Measurements from ENCODE around the gene MS4A18.
"Not testable (repeated sequence)": the region's sequence is repeated elsewhere in the genome, so short reads cannot be mapped to it uniquely, and the experiment has no call there.

The MS4A18 gene

DNA sequence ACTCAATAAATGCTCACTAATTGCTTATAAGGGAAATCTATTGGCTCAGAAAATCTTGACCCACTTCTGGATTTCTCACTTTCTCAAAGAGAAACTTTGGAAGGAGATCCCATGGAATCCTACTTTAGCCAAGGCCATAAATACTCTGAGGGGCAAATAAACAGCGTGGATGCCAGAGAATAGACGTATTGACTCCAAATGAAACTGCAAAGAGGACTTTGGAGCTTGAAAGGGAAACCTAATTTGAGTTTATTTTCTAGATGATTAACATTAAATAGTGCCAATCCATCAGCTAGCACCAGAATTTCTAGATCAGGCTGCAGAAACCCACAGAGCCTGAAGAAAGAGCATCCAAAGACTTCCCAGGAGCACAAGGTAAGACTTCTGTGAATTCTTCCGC lies at the start of gene MS4A18:
Gene MS4A18, plus strand, starts transcription at position 301 of the 400 bp plus-strand sequence.
- no peak for DNase-seq (ENCODE audit: low spot score)

DNA sequence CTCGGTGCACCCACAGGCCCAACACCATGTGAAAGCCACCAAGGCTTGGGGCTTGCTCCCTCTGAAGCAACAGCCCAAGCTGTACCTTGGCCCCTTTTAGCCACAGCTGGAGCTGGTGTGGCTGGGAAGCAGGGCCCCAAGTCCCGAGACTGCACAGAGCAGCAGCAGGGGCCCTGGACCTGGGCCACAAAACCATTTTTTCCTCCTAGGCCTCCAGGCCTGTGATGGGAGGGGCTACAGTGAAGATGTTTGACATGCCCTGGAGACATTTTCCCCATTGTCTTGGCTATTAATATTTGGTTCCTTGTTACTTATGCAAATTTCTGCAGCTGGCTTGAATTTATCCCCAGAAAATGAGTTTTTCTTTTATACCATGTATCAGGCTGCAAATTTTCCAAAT lies 46.3 kb upstream of the MS4A18 start:
- DNase-seq (ENCODE audit: low spot score), result not testable (repeated sequence)

DNA sequence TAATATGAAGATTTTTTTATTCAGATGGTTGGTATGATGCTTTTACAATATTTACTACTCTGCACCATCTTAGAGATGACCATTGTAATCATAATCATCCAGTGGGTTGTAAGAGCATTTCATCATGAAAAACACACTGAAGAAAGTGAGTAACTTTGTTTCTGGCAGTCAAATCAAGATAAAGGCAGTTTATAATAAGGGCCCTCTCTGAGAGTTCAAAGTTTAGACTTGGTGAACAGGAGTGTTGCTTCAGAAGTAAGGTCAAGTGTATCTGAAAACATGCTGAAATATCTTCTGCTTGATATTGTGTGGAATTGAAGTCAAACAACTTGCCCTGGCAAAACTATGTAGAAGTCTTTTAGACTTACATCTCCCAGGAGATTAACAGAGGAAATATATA lies 44.6 kb upstream of the MS4A18 start:
- no peak for DNase-seq (ENCODE audit: low spot score)

DNA sequence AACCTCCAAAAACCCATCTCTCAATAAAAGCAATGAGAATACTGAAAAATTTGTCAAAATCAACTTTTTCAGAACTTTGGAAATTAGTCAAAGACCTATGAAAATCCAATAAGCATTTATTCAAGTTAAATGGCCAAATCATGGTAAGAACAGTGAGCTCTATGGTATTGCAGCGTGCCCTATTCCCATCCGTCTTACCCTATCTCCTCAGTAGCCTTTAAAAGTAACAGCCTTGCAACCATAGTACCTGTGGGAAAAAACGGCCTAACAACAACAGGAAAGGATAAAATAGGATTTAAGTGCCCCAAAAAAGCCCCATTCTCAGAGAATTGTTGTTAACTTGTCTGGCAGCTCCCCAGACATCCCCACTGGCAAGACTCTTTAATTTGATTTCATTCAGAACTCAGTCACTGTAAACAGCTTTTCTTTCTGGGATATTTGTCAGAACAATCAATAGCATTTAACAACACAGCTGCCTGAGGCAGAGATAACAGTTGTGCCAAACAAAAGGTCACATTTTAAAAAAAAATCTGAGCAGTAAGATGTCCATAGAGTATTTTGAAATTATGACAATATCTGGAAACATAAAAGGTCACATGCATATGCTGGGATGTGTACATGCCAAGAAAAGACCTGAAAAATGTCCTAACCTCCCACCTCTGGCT lies 43.9 kb upstream of the MS4A18 start:
- no peak for DNase-seq (ENCODE audit: low spot score)

DNA sequence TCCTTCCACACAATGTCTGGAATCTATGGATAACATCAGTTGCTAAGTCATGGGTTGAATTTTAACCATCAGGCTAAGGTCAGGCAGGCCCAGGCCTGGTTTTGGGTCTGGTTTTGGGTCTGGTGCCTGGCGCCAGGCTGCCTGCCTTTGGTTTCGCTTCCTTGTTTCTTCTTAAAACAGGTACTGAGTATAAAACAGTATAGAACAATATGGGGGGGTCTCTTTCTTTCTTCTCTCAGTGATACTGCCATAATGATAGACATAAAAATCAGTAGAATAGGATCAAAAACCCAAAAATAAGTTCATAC lies 40.0 kb upstream of the MS4A18 start:
- DNase-seq (ENCODE audit: low spot score), result not testable (repeated sequence)

DNA sequence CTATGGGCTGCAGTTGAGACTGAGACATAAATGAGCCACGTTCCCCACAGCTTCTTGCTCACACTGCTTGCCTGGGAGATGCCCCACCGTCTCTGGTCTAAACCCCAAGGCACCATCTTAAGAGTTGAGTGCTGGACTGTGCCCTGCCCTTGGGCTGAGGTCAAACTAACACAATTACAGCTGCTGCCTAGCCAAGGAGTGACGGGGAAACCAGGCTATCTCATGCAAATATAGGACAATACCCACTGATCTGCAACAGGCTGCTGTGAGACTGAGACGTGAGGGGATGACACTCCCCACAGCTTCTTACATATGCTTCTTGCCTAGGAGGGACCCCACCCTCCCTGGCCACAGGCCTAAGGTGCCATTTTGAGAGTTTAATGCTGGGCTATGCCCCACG lies 32.9 kb upstream of the MS4A18 start:
- DNase-seq (ENCODE audit: low spot score), result no peak

DNA sequence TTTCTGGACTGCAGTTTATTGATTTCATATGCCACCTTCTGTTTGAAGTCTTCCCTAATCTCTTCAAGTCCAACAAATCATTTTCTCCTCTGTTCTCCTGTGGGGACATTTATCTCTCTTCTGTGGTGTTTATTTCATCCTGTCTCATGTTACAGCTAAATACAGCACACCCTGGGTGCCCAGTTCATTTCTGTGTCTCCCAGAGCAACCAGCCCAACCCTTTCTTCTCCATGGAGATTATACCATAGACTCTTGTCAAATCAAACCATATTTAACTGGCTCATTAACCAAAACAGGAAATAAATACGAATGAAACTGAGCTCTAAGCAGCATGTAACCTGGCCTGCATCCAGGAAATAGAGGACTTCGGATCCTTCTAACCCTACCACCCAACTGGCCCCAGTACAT lies 25.2 kb upstream of the MS4A18 start, which contains the start of gene MS4A8:
Gene MS4A8, plus strand, starts transcription at position 329 of the 408 bp plus-strand sequence. CDS start 1,249 bp downstream, outside the sequence.
- DNase-seq (ENCODE audit: low spot score), result no peak

DNA sequence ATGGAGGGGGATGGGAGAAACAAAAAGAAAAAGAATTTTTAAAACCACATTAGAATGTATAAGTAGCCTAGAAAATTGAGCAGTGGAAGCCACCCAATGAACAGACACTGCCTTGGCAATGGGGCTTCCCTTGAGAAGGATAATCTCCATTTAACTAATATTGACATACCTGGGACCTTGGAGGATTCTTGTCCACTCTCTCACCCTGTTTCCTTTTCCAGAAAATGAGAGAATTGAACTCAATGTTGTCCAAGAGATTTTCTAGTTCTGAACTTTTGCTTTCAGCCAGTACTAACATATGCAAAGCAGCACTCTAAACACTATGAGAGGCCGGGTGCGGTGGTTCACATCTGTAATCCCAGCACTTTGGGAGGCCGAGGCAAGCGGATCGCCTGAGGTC lies 24.6 kb upstream of the MS4A18 start:
- DNase-seq (ENCODE audit: low spot score), result no peak

DNA sequence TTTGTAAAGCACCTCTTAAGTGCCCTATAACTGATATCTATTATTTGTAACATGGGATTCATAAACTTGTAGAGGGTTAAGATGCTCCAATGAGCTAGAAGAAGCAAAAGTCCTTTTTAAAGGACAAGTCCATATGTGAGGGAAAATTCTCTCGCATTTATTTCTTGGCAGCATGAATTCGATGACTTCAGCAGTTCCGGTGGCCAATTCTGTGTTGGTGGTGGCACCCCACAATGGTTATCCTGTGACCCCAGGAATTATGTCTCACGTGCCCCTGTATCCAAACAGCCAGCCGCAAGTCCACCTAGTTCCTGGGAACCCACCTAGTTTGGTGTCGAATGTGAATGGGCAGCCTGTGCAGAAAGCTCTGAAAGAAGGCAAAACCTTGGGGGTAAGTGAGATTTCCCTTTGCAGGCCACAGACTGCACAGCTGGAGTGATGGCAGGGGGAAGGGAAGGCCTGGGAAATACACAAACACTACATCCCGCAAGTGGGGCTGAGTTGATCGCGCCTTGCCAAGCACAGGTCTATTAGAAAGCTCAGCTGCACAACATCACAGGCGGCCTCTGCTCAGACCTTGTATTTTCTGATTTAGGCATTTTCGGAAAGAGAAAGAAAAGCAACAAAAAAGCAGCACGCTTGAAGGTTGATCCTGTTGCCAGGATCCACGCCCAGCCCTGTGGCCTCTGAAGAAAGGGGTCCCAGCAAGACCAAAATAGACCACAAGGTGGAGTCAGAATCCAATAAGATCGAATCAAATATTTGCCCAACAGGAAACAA lies 23.6 kb upstream of the MS4A18 start:
- DNase-seq (ENCODE audit: low spot score), result peak; percentile 36

DNA sequence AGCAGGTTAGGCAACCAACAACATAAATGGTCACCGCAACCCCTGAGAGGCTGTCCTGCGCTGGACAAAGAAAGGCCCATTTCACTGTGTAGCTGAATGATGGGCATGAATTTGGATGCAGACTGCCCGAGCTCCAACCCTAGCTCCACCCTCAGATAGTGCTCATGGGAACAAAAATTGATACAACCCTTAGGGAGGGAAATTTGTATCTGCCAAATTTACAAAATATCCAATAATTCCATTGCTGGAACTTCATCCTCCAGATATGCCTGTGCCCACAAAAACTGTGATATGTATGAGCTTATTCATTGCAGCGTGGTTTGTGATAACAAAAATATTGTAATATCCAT lies 23.1 kb upstream of the MS4A18 start:
- DNase-seq (ENCODE audit: low spot score), result no peak

DNA sequence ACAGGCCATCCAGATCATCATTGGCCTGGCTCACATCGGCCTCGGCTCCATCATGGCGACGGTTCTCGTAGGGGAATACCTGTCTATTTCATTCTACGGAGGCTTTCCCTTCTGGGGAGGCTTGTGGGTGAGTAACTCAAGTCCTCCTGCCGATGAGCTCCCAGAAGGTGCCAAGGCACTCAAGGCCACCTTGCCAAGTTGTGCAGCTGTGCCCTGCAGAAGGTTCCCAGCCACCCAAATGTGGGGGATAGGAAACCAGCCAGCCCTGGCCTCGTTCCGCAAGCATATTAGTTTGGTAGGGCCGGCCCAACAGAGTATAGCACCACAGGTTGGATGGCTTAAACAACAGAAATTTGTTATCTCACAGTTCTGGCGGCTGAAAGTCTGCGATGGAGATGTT lies 21.1 kb upstream of the MS4A18 start:
- DNase-seq (ENCODE audit: low spot score), result no peak

DNA sequence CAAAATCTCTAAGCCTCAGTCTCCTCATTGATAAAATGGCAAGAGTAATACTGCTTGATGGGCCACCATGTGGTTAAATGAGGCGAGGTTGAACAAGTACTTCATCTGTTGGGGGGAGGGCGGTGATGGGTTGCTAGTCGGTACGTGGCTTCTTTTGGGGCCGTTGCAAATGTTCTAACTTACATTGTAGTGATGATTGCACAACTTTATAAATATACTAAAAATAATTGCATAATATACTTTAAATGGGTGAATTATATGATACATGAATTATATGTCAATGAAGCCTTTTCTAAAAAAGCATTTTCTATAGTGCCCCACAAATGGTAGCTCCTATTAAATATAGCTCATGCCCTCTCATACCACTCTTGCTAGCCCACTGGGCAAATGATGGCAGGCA lies 18.6 kb upstream of the MS4A18 start:
- DNase-seq (ENCODE audit: low spot score), result no peak

DNA sequence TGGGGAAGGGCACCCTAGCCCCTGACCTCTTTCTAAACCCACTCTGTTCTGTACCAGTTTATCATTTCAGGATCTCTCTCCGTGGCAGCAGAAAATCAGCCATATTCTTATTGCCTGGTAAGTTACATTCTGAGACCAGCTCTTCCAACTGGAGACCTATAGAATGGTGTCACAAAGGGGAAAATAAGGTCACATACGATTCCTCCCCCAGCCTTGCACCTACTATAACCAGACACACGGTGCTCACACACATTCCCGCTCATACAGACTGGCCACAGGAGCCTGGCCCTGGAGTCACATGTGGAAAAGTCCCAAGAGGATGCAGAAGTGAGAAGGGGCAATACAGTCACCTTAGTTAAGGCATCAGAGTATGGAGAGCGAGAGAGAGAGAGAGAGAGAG lies 17.6 kb upstream of the MS4A18 start:
- no peak for DNase-seq (ENCODE audit: low spot score)

DNA sequence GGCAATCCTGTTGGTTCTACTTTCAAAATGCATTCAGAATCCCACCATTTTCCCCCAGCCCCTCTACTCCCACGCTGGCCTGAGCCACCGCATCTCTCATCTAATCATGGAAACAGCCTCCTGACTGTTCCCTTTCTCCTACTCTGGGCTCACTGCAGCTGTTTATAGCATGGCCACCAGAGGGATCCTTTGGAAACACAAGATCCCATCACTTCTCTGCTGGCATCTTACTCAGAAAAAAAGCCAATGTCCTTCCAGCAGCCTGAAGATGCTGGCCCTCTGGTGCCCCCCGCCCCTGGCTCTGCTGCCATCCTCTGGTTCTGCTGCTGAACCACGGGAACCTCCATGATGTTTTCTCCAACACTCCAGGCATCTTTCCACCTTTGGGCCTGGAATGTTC lies 14.0 kb upstream of the MS4A18 start:
- peak; percentile 15 for DNase-seq (ENCODE audit: low spot score)

DNA sequence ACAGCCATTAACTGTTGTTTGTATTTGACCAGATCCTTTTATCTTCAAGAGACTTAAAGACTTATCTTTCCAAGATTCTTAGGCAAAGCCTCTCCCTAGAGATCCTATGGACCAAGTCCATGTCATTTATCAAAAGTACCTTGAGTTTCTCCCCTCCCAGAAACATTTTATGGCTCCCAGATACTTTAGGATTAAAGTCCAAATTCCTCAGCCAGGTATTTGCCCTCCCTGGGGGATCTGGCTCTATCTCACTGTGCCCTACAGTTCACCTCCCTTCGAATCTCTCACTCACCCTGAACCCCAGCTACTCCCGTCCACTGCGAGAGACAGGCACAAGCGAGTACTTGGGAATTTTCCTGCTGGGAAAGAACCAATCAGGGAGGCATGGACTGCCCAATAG lies 13.2 kb upstream of the MS4A18 start:
- DNase-seq (ENCODE audit: low spot score), result no peak

DNA sequence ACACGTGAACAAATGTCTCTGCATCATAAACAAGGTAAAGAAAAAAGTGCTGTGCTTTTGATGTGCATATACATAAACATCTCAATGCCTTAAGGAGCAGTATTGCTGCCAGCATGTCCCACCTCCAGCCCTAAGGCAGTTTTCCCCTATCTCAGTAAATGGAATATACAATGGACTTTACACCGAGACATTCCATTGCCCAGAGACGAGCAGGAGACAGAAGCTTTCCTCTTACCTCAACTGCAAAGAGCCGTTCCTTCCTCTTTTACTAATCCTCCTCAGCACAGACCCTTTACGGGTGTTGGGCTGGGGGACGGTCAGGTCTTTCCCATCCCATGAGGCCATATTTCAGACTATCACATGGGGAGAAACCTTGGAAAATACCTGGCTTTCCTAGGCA lies 11.1 kb upstream of the MS4A18 start:
- DNase-seq (ENCODE audit: low spot score), result not testable (repeated sequence)

DNA sequence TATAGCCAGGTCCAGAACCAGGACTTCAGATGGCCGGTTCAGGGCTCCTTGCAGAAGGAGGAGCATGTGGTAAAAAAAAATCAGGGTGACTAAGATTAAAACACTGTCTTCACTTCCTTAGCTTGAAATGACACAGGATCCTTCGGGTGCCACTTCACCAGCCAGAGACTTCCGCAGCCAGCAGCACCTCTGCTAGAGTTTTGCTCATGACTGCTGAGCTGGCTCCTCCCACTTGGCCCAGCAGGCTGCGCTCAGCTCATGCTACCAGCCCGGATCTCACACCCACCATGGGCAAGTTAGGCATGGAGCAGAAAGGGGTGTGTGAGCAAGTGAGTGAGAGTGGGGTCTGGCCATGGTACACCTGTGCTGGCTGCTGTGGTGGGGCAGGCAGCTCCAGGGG lies 6.6 kb upstream of the MS4A18 start:
- DNase-seq (ENCODE audit: low spot score), result no peak

DNA sequence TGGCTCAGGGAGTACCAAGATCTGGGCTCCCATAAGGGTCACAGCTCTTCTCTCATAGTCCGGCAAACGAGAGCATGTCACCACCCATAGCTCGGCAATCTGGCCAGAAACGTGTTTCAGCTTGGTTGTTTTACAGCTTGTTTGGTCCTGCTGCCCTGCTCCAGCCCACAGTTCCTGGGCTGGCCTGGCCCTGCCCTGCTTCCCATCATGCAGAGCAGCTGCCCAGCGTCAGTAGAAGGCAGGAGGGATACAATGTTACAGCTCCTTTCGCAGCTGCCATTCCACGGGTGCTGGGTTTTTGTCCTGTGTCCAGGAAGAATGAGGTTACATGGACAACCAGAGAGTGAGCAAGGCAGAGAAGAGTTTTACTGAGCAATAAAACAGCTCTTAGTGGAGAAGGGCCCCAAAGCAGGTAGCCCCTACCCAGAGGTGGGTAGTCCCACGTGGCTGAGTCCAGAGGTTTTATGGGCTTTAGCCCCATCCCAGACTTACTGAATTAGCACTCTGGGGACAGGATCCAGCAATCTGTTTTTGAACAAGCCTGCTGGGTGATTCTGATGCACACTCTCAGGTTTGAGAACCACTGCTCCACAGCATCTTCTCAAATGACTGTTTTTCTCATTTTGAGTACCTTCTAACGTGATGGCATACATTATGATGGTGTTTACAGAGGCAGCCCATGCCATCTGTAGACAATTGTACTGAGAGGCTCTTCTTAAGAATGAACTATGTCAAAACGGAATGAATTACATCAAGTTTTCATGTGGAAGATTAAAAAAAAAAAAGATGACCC lies 5.8 kb upstream of the MS4A18 start:
- DNase-seq (ENCODE audit: low spot score), result no peak

DNA sequence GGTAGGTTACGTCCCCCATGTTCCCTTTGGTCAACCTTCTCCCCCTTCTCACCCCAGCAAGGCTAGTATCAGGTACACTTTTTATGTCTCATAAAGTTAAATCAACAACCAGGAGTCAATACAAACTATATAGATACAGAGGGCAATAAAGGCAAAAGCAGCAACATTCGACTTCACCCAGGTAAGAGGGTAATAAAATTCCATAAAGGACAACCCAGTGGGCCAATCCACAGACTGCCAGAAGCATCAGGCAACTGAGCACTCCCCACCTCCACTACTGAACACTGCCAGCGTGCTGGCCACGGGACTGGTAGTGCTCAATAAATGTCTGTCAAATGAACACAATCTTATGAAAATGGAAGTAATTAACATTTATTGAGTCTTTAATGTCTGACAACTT lies 5.1 kb upstream of the MS4A18 start:
- DNase-seq (ENCODE audit: low spot score), result no peak

DNA sequence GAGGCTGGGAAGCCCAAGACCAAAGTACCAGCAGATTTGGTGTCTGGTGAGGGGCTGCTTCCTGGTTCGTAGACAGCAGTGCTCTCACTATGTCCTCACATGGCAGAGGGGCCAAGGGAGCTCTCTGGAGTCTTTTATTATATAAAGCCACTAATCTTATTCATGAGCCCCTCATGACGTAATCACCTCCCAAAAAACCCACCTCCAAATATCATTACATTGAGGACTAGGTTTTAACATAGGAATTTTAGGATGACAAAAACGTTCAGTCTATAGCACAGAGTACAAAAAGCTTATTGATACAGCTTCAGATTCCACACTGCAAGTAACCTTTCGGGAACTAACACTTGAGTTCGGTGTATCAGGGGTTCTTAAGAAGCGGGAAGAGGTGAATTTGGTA lies 4.1 kb upstream of the MS4A18 start:
- DNase-seq (ENCODE audit: low spot score), result no peak

DNA sequence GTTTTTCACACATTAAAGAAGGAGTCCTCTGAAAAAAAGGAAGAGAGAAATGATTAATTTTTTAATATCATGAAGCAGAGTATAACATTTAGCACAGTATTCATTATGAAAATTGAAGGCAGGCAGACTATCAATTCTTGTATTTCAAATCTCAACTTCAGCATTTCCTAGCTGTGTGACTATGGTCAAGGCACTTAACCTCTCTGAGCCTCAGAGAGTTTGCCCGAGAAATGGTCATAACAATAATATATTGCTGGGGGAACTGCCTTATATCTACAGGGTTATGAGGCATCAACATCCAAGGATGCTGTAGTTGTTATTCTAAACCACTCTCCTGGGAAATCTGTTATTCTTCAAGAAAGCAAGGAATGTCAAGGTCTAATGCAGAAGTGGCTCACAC lies 1.1 kb downstream of the MS4A18 start:
- no peak for DNase-seq (ENCODE audit: low spot score)

DNA sequence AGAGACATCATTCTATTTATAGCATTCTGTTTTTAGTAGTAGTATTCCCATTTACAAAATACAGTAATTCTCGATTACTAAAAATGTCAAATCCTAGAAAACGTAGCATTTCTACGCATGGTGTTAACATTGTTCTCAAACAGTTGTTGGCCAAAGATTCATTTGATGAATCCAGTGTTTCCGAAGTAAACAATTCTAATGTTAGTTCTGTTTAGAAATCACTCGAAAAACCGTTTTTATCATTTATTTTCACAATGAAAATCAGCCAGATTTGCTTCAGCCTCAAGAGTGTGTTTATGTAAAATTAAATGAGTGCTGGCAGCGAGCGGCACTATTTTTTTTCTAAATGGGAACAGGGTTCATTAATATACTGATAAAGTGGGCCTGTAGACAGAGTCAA lies 7.1 kb downstream of the MS4A18 start:
- DNase-seq (ENCODE audit: low spot score), result no peak

DNA sequence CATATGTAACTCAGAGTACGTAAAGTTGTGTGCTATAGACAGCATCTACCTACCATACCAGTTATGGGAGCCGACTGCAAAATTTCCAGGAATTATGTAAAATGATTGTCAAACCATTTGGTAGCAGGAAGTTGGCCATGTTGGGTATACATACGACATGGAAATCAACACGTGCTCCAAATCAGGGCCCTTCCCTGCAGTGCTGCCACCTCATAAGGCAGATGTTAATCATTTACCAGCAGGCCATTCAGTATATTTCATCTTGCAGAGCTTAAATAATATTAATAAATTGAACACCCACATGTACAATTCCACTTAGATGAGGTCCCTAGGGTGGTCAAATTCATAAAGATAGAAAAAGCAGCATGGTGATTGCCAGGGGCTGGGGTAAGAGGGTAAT lies 9.8 kb downstream of the MS4A18 start:
- no peak for DNase-seq (ENCODE audit: low spot score)

Data from RKO (cell line).